GM12872 (cell line): ENCODE data around the gene TIMM13.

ENCODE experiments used
- TF ChIP-seq, protein P1 (sequence below): IDR thresholded peaks from 3 replicates; pipeline ENCODE4 v1.5.1; 2011; ENCODE audit warnings: low read depth, mild to moderate bottlenecking, low read length, moderate library complexity; ENCODE audit not compliant: insufficient read depth

TIMM13 gene

DNA sequence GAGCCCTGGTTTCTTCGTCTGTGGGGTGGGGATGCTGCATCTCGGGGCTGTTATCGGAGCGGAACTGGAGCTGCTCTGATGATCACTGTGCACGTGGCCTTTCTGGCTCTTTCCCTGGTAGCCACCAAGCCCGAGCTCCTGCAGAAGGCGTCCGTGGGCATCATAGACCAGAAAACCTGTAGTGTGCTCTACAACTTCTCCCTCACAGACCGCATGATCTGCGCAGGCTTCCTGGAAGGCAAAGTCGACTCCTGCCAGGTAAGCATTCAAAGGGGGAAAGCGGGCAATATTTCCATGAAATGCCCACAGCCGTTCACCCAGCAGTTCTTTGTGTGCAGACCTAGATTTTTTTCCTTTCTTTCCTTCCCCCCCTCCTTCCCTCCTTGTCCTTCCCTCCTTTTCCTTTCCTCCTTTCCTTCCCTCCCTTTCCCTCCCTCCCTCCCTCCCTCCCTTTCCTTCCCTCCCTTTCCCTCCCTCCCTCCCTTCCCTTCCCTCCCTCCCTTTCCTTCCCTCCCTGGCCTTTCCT is 9.4 kb downstream of the TIMM13 start:
- TF ChIP-seq, protein P1, sequence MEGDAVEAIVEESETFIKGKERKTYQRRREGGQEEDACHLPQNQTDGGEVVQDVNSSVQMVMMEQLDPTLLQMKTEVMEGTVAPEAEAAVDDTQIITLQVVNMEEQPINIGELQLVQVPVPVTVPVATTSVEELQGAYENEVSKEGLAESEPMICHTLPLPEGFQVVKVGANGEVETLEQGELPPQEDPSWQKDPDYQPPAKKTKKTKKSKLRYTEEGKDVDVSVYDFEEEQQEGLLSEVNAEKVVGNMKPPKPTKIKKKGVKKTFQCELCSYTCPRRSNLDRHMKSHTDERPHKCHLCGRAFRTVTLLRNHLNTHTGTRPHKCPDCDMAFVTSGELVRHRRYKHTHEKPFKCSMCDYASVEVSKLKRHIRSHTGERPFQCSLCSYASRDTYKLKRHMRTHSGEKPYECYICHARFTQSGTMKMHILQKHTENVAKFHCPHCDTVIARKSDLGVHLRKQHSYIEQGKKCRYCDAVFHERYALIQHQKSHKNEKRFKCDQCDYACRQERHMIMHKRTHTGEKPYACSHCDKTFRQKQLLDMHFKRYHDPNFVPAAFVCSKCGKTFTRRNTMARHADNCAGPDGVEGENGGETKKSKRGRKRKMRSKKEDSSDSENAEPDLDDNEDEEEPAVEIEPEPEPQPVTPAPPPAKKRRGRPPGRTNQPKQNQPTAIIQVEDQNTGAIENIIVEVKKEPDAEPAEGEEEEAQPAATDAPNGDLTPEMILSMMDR: no peak

DNA sequence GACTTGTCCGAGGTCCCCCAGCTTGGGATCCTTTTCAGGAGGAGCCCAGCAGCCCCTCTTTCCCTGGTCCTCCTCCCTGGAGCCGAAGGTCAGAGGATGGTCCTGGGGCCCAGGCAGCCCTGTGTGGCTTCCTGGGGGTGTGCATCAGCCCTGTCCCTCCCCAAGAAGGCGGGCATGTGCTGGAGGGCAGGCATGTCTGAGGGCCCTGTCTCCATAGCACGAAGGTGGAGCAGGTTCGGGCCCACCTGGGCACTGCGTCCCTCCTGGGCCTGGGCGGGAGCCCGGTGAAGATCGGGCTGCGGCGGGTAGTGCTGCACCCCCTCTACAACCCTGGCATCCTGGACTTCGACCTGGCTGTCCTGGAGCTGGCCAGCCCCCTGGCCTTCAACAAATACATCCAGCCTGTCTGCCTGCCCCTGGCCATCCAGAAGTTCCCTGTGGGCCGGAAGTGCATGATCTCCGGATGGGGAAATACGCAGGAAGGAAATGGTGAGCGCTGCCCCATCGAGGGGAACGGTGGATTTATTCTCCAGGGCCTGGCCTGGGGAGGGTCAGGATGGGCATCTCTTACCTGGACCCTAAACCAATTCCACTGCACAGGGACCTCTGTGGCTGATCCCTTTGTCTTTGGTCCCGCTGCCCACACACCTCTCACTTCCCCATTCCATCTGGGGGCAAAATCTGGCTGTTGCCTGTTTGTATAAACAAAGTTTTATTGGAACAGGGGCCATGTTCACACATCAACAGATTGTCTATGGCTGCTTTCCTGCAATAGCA is 10.9 kb downstream of the TIMM13 start:
- TF ChIP-seq, protein P1: no peak

DNA sequence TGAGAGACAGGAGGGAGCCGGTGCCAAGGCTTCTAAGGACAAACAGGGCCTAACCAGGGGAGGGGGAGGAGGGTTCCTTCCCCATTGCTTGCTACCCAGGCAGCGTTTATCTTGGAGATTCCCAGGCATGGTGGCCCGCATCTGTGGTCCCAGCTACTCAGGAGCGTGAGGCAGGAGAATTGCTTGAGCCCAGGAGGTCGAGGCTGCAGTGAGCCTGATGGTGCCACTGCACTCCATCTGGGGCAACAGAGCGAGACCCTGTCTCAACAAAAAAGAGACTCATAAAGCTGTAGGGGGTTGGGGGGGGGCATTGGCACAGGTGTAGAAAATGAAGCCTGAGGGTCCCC is 11.4 kb downstream of the TIMM13 start:
- TF ChIP-seq, protein P1: no peak

DNA sequence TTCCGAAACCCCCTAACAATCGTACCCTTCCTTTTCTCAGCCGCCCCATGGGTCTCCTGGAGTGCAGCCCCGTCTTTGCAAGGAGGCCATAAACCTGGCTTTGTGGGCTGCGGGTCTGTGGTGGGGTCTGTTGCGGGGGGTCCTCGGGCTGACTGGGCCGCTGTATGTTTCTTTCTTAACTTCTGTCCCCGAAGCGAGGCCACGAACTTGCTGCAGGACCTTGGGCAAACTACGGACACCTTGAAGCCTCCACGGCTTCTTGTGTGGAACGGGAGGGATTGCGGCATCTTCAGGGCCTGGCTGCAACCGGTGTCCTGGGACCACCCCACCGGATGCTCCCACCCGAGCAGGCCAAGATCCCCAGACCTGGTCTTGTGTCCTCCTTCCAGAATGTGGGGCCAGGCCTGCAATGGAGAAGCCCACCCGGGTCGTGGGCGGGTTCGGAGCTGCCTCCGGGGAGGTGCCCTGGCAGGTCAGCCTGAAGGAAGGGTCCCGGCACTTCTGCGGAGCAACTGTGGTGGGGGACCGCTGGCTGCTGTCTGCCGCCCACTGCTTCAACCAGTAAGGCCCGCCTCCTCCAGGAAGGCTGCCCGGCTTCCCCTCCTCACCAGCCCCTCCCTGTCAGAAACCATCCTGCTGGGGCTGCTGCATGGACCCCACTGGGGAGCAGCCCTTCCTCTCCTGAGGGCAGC is 12.0 kb downstream of the TIMM13 start:
- TF ChIP-seq, protein P1: no peak

DNA sequence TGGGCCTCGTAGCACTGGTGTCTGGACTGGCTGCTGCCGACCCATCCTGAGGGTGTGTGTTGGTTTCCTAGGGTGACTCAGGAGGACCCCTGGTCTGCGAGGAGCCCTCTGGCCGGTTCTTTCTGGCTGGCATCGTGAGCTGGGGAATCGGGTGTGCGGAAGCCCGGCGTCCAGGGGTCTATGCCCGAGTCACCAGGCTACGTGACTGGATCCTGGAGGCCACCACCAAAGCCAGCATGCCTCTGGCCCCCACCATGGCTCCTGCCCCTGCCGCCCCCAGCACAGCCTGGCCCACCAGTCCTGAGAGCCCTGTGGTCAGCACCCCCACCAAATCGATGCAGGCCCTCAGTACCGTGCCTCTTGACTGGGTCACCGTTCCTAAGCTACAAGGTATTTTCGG is 13.8 kb downstream of the TIMM13 start:
- TF ChIP-seq, protein P1: no peak

DNA sequence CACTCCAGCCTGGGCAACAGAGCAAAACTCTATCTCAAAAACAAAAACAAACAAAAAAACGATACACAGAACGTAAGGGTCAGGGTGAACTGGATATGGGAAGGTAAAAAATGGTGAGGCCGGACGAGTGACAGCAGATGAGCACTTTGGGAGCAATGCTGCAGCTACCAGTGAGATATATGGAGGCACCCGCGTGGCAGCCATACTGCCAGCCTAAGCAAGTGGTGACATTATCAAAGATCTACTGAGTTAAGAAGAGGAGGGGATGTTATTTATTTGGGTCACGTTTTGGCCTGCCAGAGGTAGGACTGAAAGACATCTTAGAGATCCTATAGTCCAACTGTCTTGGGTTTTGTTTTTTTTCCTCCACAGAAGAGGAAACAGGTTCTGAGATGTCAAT is 14.2 kb downstream of the TIMM13 start:
- TF ChIP-seq, protein P1: no peak

DNA sequence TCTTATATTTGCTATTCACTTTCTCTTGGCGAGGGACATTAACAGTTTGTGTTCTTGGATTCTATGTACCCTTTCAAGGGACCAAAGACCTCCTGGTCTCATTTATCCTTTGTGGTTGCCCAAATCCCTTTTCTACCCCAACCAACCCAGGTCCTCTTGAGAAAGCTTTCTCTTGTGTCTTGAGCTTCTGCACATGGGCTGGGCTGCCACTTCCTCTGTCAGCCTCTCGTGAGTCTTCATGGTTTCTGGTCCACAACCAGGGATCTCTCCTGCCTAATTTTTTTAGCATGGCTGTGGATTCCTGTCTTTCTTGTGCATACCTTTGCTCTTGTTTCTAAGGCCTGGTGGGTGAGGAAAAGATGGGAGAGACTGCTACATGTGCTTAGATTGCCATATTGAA is 14.9 kb downstream of the TIMM13 start:
- TF ChIP-seq, protein P1: no peak
